B cell (primary cell): ENCODE measurements around the gene MAN1B1. TPM values are rescaled to one million over a fixed set of nuclear protein-coding genes. Genes with fewer than 3 reads are reported as not detected.

ENCODE experiments used
- ATAC-seq: fragments of 200-7000 bp; cut with Tn5 transposase; one replicate; pipeline ENCODE4 v1.10.0; 2021; ENCODE audit warnings: low read depth, mild to moderate bottlenecking, moderate number of reproducible peaks, moderate library complexity
- CTCF ChIA-PET: fragments of 350-600 bp; sonication (Branson Sonifier 250); formaldehyde crosslinking; loops from one replicate; lab custom pipeline; 2021; ENCODE audit warnings: antibody characterized with exemption, inconsistent platforms; lab: Charles Lee
- POLR2A ChIA-PET: fragments of 350-600 bp; sonication (Branson Sonifier 250); formaldehyde crosslinking; loops from one replicate; lab custom pipeline; 2021; ENCODE audit warnings: antibody characterized with exemption; lab: Charles Lee
- DNase-seq: peaks from one replicate; pipeline ENCODE4 v3.0.0; 2013
- H2AFZ ChIP-seq: 2 replicates; pipeline ENCODE4 v1.6.1; 2012; ENCODE audit warnings: mild to moderate bottlenecking, low read depth, low read length; ENCODE audit not compliant: insufficient read depth, poor library complexity, severe bottlenecking
- H3K27ac ChIP-seq, 2 donors: 1 replicate in 1 of 2; 2 replicates in 1 of 2; pipeline ENCODE4 v1.5.1; 2012 to 2013; ENCODE audit warnings: low read length in 2 of 2, mild to moderate bottlenecking in 2 of 2, moderate library complexity in 1 of 2
- H3K27me3 ChIP-seq, 4 experiments: fragments of 200-600 bp in 1 of 4; sonication (generic) in 1 of 4; replicated peaks in 1 of 4; 1 replicate in 2 of 4; 2 replicates in 2 of 4; pipeline versions ENCODE4 v1.6.1 to v1.7.0; 2013 to 2016; ENCODE audit warnings: low read length in 3 of 4, mild to moderate bottlenecking in 2 of 4, mixed read lengths in 1 of 4, moderate library complexity in 1 of 4; ENCODE audit not compliant: insufficient read depth in 4 of 4, control insufficient read depth in 3 of 4; ENCODE audit errors: control extremely low read depth in 1 of 4
- H3K36me3 ChIP-seq, 2 experiments: replicated peaks in 1 of 2; 1 replicate in 1 of 2; 2 replicates in 1 of 2; pipeline versions ENCODE4 v1.6.1 to v1.7.1; 2013; ENCODE audit warnings: low read length in 1 of 2; ENCODE audit not compliant: insufficient read depth in 2 of 2, control insufficient read depth in 1 of 2; ENCODE audit errors: control extremely low read depth in 1 of 2, extremely low read depth in 1 of 2
- H3K4me1 ChIP-seq, 2 donors: fragments of 200-600 bp in 1 of 2; sonication (generic) in 1 of 2; 1 replicate in 1 of 2; 2 replicates in 1 of 2; pipeline versions ENCODE4 v1.5.1 to v1.6.1; 2013 to 2017; ENCODE audit warnings: low read length in 2 of 2; ENCODE audit not compliant: control insufficient read depth in 2 of 2, insufficient read depth in 2 of 2
- H3K4me2 ChIP-seq: replicated peaks from 2 replicates; pipeline ENCODE3; 2012; ENCODE audit warnings: mild to moderate bottlenecking, low read depth, low read length; ENCODE audit not compliant: poor library complexity, severe bottlenecking
- H3K4me3 ChIP-seq, 5 experiments: fragments of 200-600 bp in 1 of 5; sonication (generic) in 1 of 5; 1 replicate in 3 of 5; 2 replicates in 2 of 5; pipeline versions ENCODE4 v1.5.1 to v1.7.0; 2011 to 2016; ENCODE audit warnings: low read length in 4 of 5, mild to moderate bottlenecking in 4 of 5, low read depth in 2 of 5, control low read depth in 1 of 5, moderate library complexity in 1 of 5; ENCODE audit not compliant: insufficient read depth in 1 of 5; ENCODE audit errors: control extremely low read depth in 1 of 5, extremely low read depth in 1 of 5
- H3K79me2 ChIP-seq: fragments of 200-600 bp; sonication (generic); one replicate; pipeline ENCODE4 v1.6.0; 2016; ENCODE audit warnings: low read length; ENCODE audit not compliant: control insufficient read depth, insufficient read depth
- H3K9ac ChIP-seq: fragments of 200-600 bp; sonication (generic); 2 replicates; pipeline ENCODE4 v1.6.1; 2017; ENCODE audit warnings: mild to moderate bottlenecking, low read length, moderate library complexity
- H3K9me3 ChIP-seq, 3 donors: one replicate each; pipeline versions ENCODE4 v1.6.1 to v1.7.1; 2013; ENCODE audit warnings: low read length in 2 of 3; ENCODE audit not compliant: control insufficient read depth in 2 of 3, insufficient read depth in 1 of 3; ENCODE audit errors: control extremely low read depth in 1 of 3
- H4K20me1 ChIP-seq: 2 replicates; pipeline ENCODE4 v1.6.0; 2012; ENCODE audit warnings: mild to moderate bottlenecking, low read length; ENCODE audit not compliant: insufficient read depth, control insufficient read depth, poor library complexity, severe bottlenecking
- H3K27ac Mint-ChIP-seq: one replicate; pipeline ENCODE4 v1.8.0; 2021; ENCODE audit warnings: mixed read lengths
- H3K27me3 Mint-ChIP-seq: one replicate; pipeline ENCODE4 v1.8.0; 2021; ENCODE audit warnings: mixed read lengths
- H3K4me1 Mint-ChIP-seq: one replicate; pipeline ENCODE4 v1.8.0; 2021; ENCODE audit warnings: mixed read lengths
- H3K4me3 Mint-ChIP-seq: one replicate; pipeline ENCODE4 v1.8.0; 2021; ENCODE audit warnings: mixed read lengths
- H3K9me3 Mint-ChIP-seq: one replicate; pipeline ENCODE4 v1.8.0; 2022; ENCODE audit warnings: mixed read lengths; ENCODE audit not compliant: insufficient read depth
- EZH2 ChIP-seq: IDR thresholded peaks from 2 replicates; pipeline ENCODE4 v1.6.1; 2012; ENCODE audit warnings: borderline replicate concordance, low read depth, mild to moderate bottlenecking, moderate library complexity, low read length; ENCODE audit not compliant: insufficient read depth, poor library complexity, severe bottlenecking
- WGBS: methylation state at CpG from one replicate; pipeline ENCODE4 v1.1.5; 2013; ENCODE audit warnings: missing lambda C conversion rate; ENCODE audit not compliant: insufficient coverage; 5-methylcytosine and 5-hydroxymethylcytosine counted together
- intact Hi-C: fragments of 100-400 bp; cut with micrococcal nuclease; formaldehyde crosslinking; loops from one replicate; pipeline ENCODE4 v1.10.0; 2022
- polyA plus RNA-seq: library from polyadenylated mRNA; depleted of rRNA; stranded (reverse); fragments of >200 nt; gene quantifications from 2 replicates; pipeline ENCODE4 v1.2.3, GENCODE V29; 2012
- total RNA-seq, 2 donors: library from RNA; stranded (reverse); fragments of 120-200 nt in 1 of 2; gene quantifications; 1 replicate in 1 of 2; 2 replicates in 1 of 2; pipeline versions ENCODE4 v1.2.3 to v1.2.4, GENCODE V29; 2013 to 2022
- TF ChIP-seq, protein P1 (sequence below): fragments of 200-600 bp; IDR thresholded peaks from one replicate; pipeline ENCODE4 v1.8.0; 2022; ENCODE audit warnings: antibody characterized with exemption, mild to moderate bottlenecking

Gene MAN1B1
- total and polyA plus RNA-seq, 2 donors (not counting 1 experiment from before 2014, with no cell fraction given), result 47.0 to 68.4 TPM

DNA sequence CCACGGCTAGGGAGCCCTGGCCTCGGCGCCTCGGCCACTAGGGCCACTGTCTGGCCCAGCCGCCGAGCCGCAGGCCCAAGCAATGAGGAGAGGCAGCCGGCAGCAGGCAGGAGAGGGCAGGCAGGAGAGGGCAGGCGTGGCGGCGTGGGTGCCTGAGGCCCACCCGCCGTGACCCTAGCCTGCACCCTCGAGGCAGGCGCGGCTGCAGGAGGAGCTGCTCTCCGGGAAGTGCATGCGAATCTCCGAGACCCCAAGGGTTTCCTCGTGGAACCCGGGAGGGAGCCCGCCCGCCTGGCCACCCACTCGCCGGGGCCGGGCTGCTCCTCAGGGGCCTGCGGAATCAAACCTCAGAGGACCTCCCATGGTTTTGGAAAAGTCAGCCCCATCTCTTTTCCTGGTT lies 61.5 kb downstream of the MAN1B1 start:
- Histone ChIP-seq H3K4me2 (no peak overlapping the region), H3K79me2 (no peaks in the 10 kb centered on the region), H3K9ac (no peak overlapping the region), H3K27ac (no peak overlapping the region), H3K9me3 (peaks cover 0 to 25% (median 0%) of the 10 kb centered on the region in 3 donors), H3K27me3 (peaks cover 0 to 22% (median 0%) of the 10 kb centered on the region in 4 experiments), H3K4me1 (peaks cover 0 to 13% of the 10 kb centered on the region in 2 donors), H3K36me3 (no peaks in the 10 kb centered on the region), H3K4me3 (no peak overlapping the region), H2AFZ (no peak overlapping the region), H4K20me1 (no peaks in the 10 kb centered on the region)
- no peak overlapping the region for H3K27ac Mint-ChIP-seq
- ATAC-seq, result no peak
- WGBS, result 77% methylated on average over 27 of the region's 27 CpGs
- ChIA-PET POLR2A (no interaction called here), CTCF (no interaction called here)
- intact Hi-C loops, result no loop called here
- no peak for DNase-seq
- H3K4me3 Mint-ChIP-seq, result no peak overlapping the region
- peaks cover 7% of the 10 kb centered on the region for H3K4me1 Mint-ChIP-seq
- peaks cover 15% of the 10 kb centered on the region for H3K27me3 Mint-ChIP-seq
- TF ChIP-seq, protein P1, sequence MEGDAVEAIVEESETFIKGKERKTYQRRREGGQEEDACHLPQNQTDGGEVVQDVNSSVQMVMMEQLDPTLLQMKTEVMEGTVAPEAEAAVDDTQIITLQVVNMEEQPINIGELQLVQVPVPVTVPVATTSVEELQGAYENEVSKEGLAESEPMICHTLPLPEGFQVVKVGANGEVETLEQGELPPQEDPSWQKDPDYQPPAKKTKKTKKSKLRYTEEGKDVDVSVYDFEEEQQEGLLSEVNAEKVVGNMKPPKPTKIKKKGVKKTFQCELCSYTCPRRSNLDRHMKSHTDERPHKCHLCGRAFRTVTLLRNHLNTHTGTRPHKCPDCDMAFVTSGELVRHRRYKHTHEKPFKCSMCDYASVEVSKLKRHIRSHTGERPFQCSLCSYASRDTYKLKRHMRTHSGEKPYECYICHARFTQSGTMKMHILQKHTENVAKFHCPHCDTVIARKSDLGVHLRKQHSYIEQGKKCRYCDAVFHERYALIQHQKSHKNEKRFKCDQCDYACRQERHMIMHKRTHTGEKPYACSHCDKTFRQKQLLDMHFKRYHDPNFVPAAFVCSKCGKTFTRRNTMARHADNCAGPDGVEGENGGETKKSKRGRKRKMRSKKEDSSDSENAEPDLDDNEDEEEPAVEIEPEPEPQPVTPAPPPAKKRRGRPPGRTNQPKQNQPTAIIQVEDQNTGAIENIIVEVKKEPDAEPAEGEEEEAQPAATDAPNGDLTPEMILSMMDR, result no peak
- no peak for TF ChIP-seq EZH2
- H3K9me3 Mint-ChIP-seq, result no peaks in the 10 kb centered on the region

DNA sequence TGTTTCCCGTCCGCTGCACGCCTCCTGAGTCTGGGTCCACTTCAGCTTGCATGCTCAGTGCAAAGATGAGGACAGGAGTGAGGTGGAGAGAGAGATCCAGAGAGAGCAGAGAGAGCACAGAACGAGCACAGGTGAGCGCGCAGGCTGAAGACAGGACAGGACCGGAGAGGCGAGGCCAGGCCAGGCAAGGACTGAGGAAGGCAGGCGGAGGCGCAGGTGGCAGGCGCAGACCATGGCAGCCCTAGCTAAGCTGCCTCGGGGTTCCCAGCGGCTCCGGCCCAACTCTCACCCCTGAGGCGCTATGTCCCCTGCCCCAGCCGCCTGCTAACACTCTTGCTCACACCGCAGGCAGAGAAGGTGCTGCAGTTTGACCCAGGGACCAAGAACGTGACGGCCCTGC lies 61.9 kb downstream of the MAN1B1 start:
- DNase-seq (no peak), ATAC-seq (no peak)
- Histone ChIP-seq H3K79me2 (no peaks in the 10 kb centered on the region), H3K27ac (no peak overlapping the region), H4K20me1 (no peaks in the 10 kb centered on the region), H3K27me3 (peaks cover 0 to 17% (median 0%) of the 10 kb centered on the region in 4 experiments), H3K9me3 (peaks cover 0 to 25% (median 0%) of the 10 kb centered on the region in 3 donors), H2AFZ (no peak overlapping the region), H3K36me3 (no peaks in the 10 kb centered on the region), H3K4me1 (peaks cover 0 to 13% of the 10 kb centered on the region in 2 donors), H3K4me3 (no peak overlapping the region), H3K4me2 (no peak overlapping the region), H3K9ac (no peak overlapping the region)
- peaks cover 7% of the 10 kb centered on the region for H3K4me1 Mint-ChIP-seq
- H3K9me3 Mint-ChIP-seq, result no peaks in the 10 kb centered on the region
- POLR2A ChIA-PET, result no interaction called here
- intact Hi-C loops, result no loop called here
- 93% methylated on average over 19 of the region's 19 CpGs for WGBS
- no peak overlapping the region for H3K4me3 Mint-ChIP-seq
- H3K27me3 Mint-ChIP-seq, result peaks cover 11% of the 10 kb centered on the region
- TF ChIP-seq, protein P1, result no peak
- no peak for TF ChIP-seq EZH2
- CTCF ChIA-PET, result no interaction called here
- no peak overlapping the region for H3K27ac Mint-ChIP-seq
